GM12874 (cell line): ENCODE results near the gene HNRNPDL.

ENCODE experiments used
- CTCF ChIP-seq: IDR thresholded peaks from 2 replicates; pipeline ENCODE4 v1.5.1; 2011; ENCODE audit warnings: low read depth, mild to moderate bottlenecking, control low read depth, low read length, moderate library complexity; ENCODE audit not compliant: insufficient read depth

HNRNPDL gene

DNA sequence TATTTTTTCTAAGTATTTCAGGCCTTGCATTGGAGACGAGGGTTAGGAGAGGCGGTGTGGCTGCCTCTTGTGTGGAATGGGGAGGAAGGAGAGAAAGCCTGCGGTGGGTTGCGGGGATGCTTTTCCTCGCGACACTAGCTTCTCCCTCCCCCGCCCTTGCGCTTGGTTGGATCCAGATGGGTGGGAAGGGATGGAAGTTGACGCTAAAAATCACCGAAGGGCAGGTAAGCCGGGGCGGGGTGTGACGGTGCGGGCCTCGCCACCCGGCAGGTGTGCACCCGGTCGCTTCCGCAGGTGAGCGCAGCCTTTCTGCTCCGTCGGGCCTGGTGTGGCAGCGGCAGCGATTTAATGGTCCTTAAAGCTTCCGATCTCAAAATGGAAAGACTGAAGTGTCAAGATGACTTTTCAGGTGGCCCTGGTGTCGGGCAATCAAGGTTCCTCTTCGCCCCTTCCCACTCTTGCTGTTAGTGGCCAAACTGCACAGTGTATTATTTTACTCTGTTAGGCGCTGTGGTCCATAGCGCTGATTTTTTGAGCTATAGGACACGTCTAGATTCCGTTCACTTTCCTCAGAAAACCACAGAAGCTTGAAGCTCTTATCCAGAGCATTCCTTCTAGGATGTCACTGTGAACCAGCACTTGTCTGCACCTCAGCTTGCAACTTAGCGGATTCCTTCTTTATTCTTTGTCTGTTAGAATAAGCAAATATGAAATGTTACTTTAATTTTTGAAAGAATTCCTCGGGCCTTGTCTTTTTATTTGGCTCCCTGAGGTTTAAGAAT is 893 bp upstream of the HNRNPDL start:
- no peak for TF ChIP-seq CTCF

DNA sequence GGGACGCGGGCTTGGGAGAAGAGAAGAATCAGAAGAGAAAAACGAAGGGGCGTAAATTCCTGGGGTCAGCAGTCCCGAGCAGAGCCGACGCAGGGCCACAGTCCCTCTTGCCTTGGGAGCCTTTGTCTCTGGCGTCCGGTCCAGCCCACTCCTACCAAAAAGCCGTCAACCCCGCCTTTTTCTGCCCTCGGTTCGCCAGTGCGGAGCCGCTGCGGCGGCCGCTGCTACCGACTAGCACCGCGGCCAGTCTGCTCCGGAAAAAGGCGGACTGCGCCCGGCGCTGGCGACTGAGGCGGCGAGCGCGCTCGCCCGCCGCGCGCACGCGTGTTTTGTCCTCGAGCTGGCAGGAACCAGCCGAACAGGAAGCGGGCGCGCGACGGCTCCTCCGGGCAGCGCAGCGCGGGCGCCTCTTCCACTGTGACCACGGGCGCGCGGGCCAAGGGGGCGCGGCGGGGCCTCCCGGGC is 502 bp downstream of the HNRNPDL start:
- TF ChIP-seq CTCF: no peak

DNA sequence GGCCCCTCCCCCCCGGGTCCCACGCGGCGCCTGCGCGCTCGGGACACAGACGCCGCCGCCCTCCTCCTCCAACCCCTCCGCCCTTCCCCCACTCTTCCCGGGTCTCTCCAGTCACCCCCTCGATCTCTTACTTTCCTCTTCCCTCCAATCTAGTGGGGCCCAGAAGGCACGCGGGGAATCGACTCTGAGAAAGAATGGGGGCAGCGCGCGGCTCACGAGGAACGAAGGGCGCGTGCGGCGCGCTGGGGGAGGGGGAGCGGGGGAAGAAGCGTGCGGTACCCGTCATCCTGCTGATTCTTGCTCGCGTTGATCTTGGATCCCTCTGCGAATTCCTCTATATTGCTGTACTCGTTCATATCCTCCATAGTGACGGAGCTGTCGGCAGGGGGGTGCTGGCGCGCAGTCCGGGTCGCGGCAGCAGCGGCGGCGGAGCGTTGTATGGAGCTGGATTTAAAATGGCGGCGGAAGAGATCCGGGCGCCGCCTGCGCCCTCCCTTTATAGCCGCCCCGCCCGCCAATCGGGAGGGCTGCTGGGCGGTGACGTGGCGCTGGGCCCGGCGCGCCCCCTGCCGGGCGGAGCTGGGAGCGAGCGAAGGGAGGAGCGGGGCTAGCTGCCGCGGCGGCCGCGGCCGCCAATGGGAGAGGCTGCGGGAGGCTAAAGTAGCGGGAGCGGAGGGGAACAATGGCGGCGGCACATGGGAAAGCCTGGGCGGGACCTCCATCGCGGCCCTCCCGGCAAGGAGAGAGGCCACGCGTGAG is 1.1 kb downstream of the HNRNPDL start:
- TF ChIP-seq CTCF: peak; percentile 87

- no peak for TF ChIP-seq CTCF
These were observed 1.7 kb downstream of the HNRNPDL start for GRCh38 chr4:82428526-82428968.

DNA sequence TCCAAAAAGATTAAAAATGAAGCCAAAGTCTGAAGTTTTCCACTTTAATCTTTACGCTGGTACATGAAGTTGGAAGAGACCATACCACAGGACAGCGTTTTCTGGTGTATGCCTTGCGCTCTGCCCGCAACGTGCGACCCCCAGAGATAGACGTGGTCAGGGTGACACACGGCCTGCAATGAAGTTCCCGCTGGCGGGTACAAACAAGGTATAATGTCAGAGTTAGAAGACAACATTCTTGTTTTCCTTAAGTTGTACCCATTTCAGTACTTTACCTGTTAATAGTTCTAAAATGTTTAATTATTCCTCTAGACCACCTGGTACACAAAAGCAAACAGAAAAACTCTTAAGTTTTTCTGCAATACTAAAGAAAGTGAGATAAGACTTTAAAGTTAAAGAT is 4.8 kb downstream of the HNRNPDL start:
- TF ChIP-seq CTCF: no peak

DNA sequence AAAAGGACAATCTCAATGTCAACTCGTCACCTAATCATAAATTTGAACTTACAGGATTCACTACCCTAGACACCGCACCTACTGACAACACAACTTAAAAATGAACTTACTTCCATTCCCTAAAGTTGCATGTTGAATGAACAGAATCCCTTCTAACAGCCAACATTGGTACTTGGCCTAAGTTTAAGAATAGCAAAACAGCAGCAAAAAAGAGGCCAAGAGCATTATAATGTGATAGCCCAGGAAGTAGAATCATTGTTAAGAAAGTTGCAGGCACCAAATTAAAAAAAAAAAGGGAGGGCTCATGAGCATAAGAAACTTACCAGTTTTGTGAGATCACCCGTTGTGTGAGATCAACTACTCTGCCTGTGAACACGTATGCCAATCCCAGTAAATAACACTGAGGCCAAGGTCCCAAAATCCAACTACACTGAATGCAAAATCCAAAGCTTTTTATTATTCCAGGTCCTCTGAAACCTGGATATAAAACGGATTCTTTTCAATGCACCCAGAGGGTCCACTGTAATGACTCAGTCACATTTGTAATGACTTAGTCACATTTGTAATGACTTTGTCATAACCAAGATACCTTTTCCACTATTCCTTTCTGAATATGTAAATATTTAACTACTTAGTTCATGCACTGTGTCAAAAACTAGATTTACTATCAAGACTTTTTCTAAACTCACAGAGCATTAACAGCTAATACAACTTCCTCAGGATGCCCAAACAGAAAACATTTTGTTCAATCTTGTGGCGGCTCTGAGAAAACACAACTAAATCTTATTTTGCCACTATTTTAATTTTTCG is 6.8 kb downstream of the HNRNPDL start:
- no peak for TF ChIP-seq CTCF

GRCh38 chr4:82422616-82423015 is 7.6 kb downstream of the HNRNPDL start:
- no peak for TF ChIP-seq CTCF
